ENCODE measurements around the gene ERVK3-1. TPM values are rescaled to one million over a fixed set of nuclear protein-coding genes. Genes with fewer than 3 reads are reported as not detected.

The ERVK3-1 gene
- total RNA-seq, 1 donor from 2014 or later, result 38.6 TPM

DNA sequence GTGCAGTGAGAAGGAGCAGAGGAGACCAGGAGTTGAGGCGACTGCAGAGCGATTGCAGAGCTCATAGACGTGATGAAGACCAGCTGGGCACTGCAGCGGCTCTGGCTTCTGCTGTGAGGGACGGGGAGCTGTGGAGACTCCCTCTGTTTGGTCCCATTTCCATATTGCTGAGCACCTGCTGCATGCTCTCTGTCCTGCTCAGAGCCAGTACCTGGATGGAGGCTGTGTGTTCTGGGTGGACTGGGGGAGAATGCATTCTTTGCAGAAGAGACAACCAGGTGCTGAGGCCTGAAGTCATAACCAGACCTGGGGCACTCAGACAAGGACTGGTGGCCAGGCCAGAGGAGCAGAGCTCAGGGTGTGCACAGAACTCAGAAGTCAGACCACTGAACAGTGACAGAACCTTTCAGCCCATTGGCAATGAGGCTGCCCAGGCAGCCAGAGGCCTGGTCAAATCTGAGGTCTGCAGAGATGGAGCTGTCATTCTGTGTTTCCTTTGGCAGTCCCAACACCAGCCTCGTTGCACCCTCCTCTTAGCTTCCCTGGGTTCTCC is 49.4 kb downstream of the ERVK3-1 start:
- no peak for DNase-seq (ENCODE audit: low spot score in 2 of 2, unreplicated experiment in 2 of 2)
- H3K27me3 Mint-ChIP-seq (ENCODE audit: low read depth), result no peaks in the 10 kb centered on the region
- H3K9me3 Mint-ChIP-seq, result no peaks in the 10 kb centered on the region
- H3K27ac Mint-ChIP-seq, result no peak overlapping the region
- no peaks in the 10 kb centered on the region for H3K4me1 Mint-ChIP-seq
- H3K36me3 Mint-ChIP-seq, result peaks cover 2% of the 10 kb centered on the region
- H3K4me3 Mint-ChIP-seq, result no peak overlapping the region
- TF ChIP-seq, protein P1, sequence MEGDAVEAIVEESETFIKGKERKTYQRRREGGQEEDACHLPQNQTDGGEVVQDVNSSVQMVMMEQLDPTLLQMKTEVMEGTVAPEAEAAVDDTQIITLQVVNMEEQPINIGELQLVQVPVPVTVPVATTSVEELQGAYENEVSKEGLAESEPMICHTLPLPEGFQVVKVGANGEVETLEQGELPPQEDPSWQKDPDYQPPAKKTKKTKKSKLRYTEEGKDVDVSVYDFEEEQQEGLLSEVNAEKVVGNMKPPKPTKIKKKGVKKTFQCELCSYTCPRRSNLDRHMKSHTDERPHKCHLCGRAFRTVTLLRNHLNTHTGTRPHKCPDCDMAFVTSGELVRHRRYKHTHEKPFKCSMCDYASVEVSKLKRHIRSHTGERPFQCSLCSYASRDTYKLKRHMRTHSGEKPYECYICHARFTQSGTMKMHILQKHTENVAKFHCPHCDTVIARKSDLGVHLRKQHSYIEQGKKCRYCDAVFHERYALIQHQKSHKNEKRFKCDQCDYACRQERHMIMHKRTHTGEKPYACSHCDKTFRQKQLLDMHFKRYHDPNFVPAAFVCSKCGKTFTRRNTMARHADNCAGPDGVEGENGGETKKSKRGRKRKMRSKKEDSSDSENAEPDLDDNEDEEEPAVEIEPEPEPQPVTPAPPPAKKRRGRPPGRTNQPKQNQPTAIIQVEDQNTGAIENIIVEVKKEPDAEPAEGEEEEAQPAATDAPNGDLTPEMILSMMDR (IDR thresholded peaks at IDR 0.05; ENCODE audit: unreplicated experiment), result no peak

DNA sequence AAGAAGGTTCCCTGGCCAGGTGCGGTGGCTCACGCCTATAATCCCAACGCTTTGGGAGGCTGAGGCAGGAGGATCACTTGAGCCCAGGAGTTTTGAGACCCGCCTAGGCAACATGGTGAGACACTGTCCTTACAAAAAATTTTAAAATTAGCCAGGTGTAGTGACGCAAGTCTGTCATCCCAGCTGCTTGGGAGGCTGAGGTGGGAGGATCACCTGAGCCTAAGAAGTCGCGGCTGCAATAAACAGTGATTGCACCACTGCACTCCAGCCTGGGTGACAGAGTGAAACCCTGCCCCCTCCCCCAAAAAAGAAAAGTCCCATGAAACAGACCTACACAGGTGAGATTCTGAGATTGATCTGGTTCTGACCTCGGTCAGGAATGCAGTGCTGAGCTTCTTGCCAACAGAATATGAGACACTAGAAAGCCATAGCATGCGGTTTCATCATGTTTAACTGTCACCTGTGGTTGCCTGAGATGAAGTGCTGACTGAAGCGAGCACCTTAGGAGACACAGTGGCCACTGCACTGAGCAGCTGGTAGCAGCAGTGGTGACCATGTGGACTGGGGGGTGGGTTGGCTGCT is 50.1 kb downstream of the ERVK3-1 start:
- H3K4me1 Mint-ChIP-seq, result no peaks in the 10 kb centered on the region
- no peak overlapping the region for H3K4me3 Mint-ChIP-seq
- H3K27ac Mint-ChIP-seq, result no peak overlapping the region
- TF ChIP-seq, protein P1 (IDR thresholded peaks at IDR 0.05; ENCODE audit: unreplicated experiment), result no peak
- no peak for DNase-seq (ENCODE audit: low spot score in 2 of 2, unreplicated experiment in 2 of 2)
- H3K27me3 Mint-ChIP-seq (ENCODE audit: low read depth), result no peaks in the 10 kb centered on the region
- H3K9me3 Mint-ChIP-seq, result no peaks in the 10 kb centered on the region
- no peaks in the 10 kb centered on the region for H3K36me3 Mint-ChIP-seq

DNA sequence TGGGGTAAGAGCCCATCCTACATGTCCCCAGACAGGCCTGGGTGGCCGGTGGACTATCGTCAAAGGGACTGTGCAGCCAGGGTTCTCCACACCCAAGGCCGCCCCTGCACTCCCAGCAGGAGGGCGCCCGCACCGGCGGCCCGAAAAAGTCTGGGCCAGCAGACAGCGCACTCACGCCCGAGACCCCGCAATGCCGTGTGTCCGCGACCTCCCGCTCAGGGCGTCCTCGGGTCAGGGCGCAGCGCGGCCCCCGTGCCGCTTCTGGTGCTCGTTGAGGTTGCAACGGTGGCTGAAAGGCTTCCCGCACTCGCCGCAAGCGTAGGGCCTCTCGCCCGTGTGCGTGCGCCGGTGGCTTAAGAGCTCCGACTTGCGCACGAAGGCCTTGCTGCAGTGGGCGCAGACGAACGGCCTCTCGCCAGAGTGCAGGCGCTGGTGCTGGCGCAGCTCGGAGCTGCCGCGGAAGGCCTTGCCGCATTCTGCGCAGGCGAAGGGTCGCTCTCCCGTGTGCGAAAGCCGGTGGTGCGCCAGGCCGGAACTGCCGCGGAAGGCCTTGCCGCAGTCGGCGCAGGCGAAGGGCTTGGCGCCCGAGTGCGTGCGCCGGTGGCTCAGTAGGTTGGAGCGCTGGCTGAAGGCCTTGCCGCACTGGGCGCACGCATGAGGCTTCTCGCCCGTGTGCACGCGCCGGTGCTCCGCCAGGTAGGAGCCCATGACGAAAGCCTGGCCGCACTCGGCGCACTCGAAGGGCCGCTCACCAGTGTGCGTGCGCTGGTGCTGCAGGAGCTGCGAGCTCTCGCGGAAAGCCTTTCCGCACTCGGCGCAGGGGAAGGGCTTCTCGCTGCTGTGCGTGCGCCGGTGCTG is 51.0 kb downstream of the ERVK3-1 start:
- H3K4me1 Mint-ChIP-seq, result no peaks in the 10 kb centered on the region
- no peaks in the 10 kb centered on the region for H3K27me3 Mint-ChIP-seq (ENCODE audit: low read depth)
- H3K9me3 Mint-ChIP-seq, result no peaks in the 10 kb centered on the region
- DNase-seq (ENCODE audit: low spot score in 2 of 2, unreplicated experiment in 2 of 2), result no peak
- no peak overlapping the region for H3K4me3 Mint-ChIP-seq
- TF ChIP-seq, protein P1 (IDR thresholded peaks at IDR 0.05; ENCODE audit: unreplicated experiment), result no peak
- H3K27ac Mint-ChIP-seq, result no peak overlapping the region
- no peaks in the 10 kb centered on the region for H3K36me3 Mint-ChIP-seq

DNA sequence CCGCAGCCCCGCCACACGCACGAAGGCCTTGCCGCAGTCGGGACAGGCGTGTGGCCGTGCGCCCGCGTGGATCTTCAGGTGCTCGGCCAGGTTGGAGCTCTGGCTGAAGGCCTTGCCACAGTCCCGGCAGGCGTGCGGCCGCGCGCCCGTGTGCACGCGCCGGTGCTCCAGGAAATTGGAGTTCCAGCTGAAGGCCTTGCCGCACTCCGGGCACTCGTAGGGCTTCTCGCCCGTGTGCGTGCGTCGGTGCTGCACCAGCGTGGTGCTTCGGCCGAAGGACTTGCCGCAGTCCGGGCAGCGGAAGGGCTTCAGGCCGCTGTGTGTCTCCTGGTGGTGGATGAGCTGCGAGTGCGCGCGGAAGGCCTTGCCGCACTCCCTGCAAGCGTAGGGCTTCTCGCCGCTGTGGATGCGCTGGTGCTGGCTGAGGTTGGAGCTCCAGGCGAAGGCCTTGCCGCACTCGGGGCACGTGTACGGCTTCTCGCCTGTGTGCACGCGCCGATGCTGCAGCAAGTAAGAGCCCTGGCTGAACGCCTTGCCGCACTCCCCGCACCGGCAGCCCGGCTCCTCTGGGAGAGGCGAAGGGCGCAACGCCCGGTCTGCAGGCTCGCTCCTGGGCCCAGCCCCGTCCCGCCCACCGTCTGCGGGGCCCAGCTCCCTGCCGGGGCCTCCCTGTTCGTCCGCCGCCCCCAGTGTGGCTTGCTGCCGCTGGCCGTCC is 51.7 kb downstream of the ERVK3-1 start:
- no peak overlapping the region for H3K4me3 Mint-ChIP-seq
- H3K27ac Mint-ChIP-seq, result no peak overlapping the region
- no peaks in the 10 kb centered on the region for H3K27me3 Mint-ChIP-seq (ENCODE audit: low read depth)
- H3K9me3 Mint-ChIP-seq, result no peaks in the 10 kb centered on the region
- TF ChIP-seq, protein P1 (IDR thresholded peaks at IDR 0.05; ENCODE audit: unreplicated experiment), result no peak
- peaks cover 6% of the 10 kb centered on the region for H3K4me1 Mint-ChIP-seq
- H3K36me3 Mint-ChIP-seq, result no peaks in the 10 kb centered on the region
- DNase-seq (ENCODE audit: low spot score in 2 of 2, unreplicated experiment in 2 of 2), result no peak

DNA sequence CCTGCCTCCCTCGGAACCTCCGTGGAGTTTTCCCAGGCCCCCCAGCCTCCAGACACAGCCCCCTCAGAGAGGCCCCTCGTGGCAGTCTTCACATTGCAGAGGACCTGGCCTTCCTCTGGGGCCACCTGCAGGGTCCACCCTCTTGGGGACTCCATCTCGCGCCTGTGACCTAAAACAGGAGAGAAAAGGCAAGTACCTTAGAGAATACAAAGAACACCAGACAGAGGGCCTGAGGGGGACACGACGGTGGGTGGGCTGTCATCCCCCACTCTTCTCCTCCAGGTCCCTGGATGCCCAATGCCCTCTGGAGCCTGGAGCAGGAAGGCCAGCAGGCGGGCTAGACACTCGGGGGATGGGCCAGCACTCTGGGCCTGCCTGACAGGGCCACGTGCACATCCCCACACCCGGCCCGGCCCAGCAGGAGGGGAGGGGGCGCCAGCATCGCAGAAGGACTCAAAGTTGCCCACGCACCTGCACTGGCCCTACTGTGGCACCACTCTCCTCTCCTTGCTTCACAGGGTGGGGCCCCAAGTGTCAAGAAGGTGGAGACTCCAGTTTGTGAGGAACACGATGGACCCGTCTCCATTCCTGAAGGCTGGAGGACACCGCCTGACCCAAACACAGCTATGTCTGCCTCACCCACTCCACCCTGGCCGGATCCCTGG is 52.4 kb downstream of the ERVK3-1 start:
- Mint-ChIP-seq H3K27ac (no peak overlapping the region), H3K4me1 (peaks cover 10% of the 10 kb centered on the region), H3K4me3 (no peak overlapping the region), H3K27me3 (ENCODE audit: low read depth) (no peaks in the 10 kb centered on the region), H3K36me3 (no peaks in the 10 kb centered on the region), H3K9me3 (no peaks in the 10 kb centered on the region)
- no peak for DNase-seq (ENCODE audit: low spot score in 2 of 2, unreplicated experiment in 2 of 2)
- TF ChIP-seq, protein P1 (IDR thresholded peaks at IDR 0.05; ENCODE audit: unreplicated experiment), result no peak
